Measurements from ENCODE around the gene TNFRSF8. TPM values are rescaled to one million over a fixed set of nuclear protein-coding genes. Genes with fewer than 3 reads are reported as not detected.

TNFRSF8 gene
- total RNA-seq, 2 experiments from 2014 or later: 0.14 TPM; not detected in 1

- Histone ChIP-seq H3K4me1 (ENCODE audit: insufficient read depth, low read length) (peaks cover 24% of the 10 kb centered on the region), H3K27me3 (ENCODE audit: control insufficient read depth in 1 of 2, insufficient read depth in 2 of 2, low read length in 2 of 2) (no peaks in the 10 kb centered on the region), H3K9me3 (ENCODE audit: control insufficient read depth in 1 of 2, insufficient read depth in 1 of 2, low read length in 2 of 2) (peaks cover 9 to 22% of the 10 kb centered on the region in 2 experiments), H3K27ac (ENCODE audit: low read depth in 1 of 2, low read length in 2 of 2) (no peak overlapping the region), H3K36me3 (ENCODE audit: insufficient read depth, low read length) (no peaks in the 10 kb centered on the region), H3K4me3 (ENCODE audit: low read length) (peak overlapping the region; percentile 12)
- Mint-ChIP-seq H3K9me3 (peaks cover 14% of the 10 kb centered on the region), H3K36me3 (ENCODE audit: low read depth) (peaks cover 6% of the 10 kb centered on the region), H3K27ac (no peak overlapping the region), H3K27me3 (no peaks in the 10 kb centered on the region), H3K4me3 (peak overlapping the region; percentile 20), H3K4me1 (ENCODE audit: low read depth) (peaks cover 25% of the 10 kb centered on the region)
- intact Hi-C loops (cut with DNase I, micrococcal nuclease): no loop called here
- ATAC-seq (ENCODE audit: poor library complexity): peak; percentile 41
- no peak for TF ChIP-seq CTCF (IDR thresholded peaks at IDR 0.05)
- DNase-seq: peak in 6 of 14 experiments; percentile 22 to 58 (median 42)
- ChIA-PET POLR2A (interaction anchor here (0.9 kb wide), 1 partner anchor 171 kb away, joined by 3 read pairs; no protein-coding TSS in a partner anchor), CTCF (interaction anchor here (1.0 to 1.3 kb wide), 2 partner anchors 10 to 17 kb away, joined by 3 to 10 read pairs; no protein-coding TSS in a partner anchor)
These were observed 16.1 kb downstream of the TNFRSF8 start for GRCh38 chr1:12078938-12079861.

- peaks cover 24% of the 10 kb centered on the region for H3K4me1 ChIP-seq (ENCODE audit: insufficient read depth, low read length)
- no peak overlapping the region for H3K4me3 ChIP-seq (ENCODE audit: low read length)
- no peaks in the 10 kb centered on the region for H3K36me3 ChIP-seq (ENCODE audit: insufficient read depth, low read length)
- TF ChIP-seq CTCF (IDR thresholded peaks at IDR 0.05): no peak
- H3K4me1 Mint-ChIP-seq (ENCODE audit: low read depth): peaks cover 25% of the 10 kb centered on the region
- ChIA-PET POLR2A (no interaction called here), CTCF (interaction anchor here (1.0 to 1.3 kb wide), 2 partner anchors 9 to 16 kb away, joined by 3 to 10 read pairs; no protein-coding TSS in a partner anchor)
- ATAC-seq (ENCODE audit: poor library complexity): no peak
- no peak overlapping the region for H3K27ac Mint-ChIP-seq
- H3K27ac ChIP-seq (ENCODE audit: low read depth in 1 of 2, low read length in 2 of 2): no peak overlapping the region
- H3K9me3 ChIP-seq (ENCODE audit: control insufficient read depth in 1 of 2, insufficient read depth in 1 of 2, low read length in 2 of 2): peaks cover 9 to 22% of the 10 kb centered on the region in 2 experiments
- H3K27me3 ChIP-seq (ENCODE audit: control insufficient read depth in 1 of 2, insufficient read depth in 2 of 2, low read length in 2 of 2): no peaks in the 10 kb centered on the region
- H3K4me3 Mint-ChIP-seq: no peak overlapping the region
- peaks cover 6% of the 10 kb centered on the region for H3K36me3 Mint-ChIP-seq (ENCODE audit: low read depth)
- intact Hi-C loops (cut with DNase I, micrococcal nuclease): no loop called here
- H3K27me3 Mint-ChIP-seq: no peaks in the 10 kb centered on the region
- no peak for DNase-seq
- peaks cover 14% of the 10 kb centered on the region for H3K9me3 Mint-ChIP-seq
These were observed 17.1 kb downstream of the TNFRSF8 start for GRCh38 chr1:12080156-12080555.

GRCh38 chr1:12080773-12081556, 17.9 kb downstream of the TNFRSF8 start:
- ATAC-seq (ENCODE audit: poor library complexity): no peak
- TF ChIP-seq CTCF (IDR thresholded peaks at IDR 0.05): no peak
- Histone ChIP-seq H3K36me3 (ENCODE audit: insufficient read depth, low read length) (no peaks in the 10 kb centered on the region), H3K27ac (ENCODE audit: low read depth in 1 of 2, low read length in 2 of 2) (no peak overlapping the region), H3K4me3 (ENCODE audit: low read length) (no peak overlapping the region), H3K4me1 (ENCODE audit: insufficient read depth, low read length) (peaks cover 24% of the 10 kb centered on the region), H3K27me3 (ENCODE audit: control insufficient read depth in 1 of 2, insufficient read depth in 2 of 2, low read length in 2 of 2) (no peaks in the 10 kb centered on the region), H3K9me3 (ENCODE audit: control insufficient read depth in 1 of 2, insufficient read depth in 1 of 2, low read length in 2 of 2) (peaks cover 9 to 22% of the 10 kb centered on the region in 2 experiments)
- DNase-seq: no peak
- Mint-ChIP-seq H3K4me3 (no peak overlapping the region), H3K36me3 (ENCODE audit: low read depth) (peaks cover 6% of the 10 kb centered on the region), H3K27ac (no peak overlapping the region), H3K4me1 (ENCODE audit: low read depth) (peaks cover 29% of the 10 kb centered on the region), H3K9me3 (peaks cover 14% of the 10 kb centered on the region), H3K27me3 (no peaks in the 10 kb centered on the region)
- intact Hi-C loops (cut with DNase I, micrococcal nuclease): no loop called here
- POLR2A ChIA-PET: no interaction called here
- CTCF ChIA-PET: no interaction called here

Data from CD4-positive, alpha-beta T cell (primary cell).